NT2/D1 (cell line): ENCODE measurements around the gene DMC1.

Source experiments
- SUZ12 ChIP-seq: IDR thresholded peaks from 2 replicates; pipeline ENCODE4 v1.6.1; 2011; ENCODE audit not compliant: insufficient read length, insufficient read depth; ENCODE audit errors: extremely low read depth
- YY1 ChIP-seq: IDR thresholded peaks from 2 replicates; pipeline ENCODE4 v1.6.1; 2011; ENCODE audit not compliant: insufficient read length, insufficient read depth
- ZNF274 ChIP-seq: IDR thresholded peaks from 2 replicates; pipeline ENCODE4 v1.6.1; 2011; ENCODE audit warnings: mild to moderate bottlenecking, low read depth, low read length

GRCh38 chr22:38484244-38484643 lies 85.7 kb downstream of the DMC1 start:
- TF ChIP-seq YY1 (no peak), ZNF274 (no peak), SUZ12 (no peak)
